Measurements from ENCODE around the gene NRG2.

DNA sequence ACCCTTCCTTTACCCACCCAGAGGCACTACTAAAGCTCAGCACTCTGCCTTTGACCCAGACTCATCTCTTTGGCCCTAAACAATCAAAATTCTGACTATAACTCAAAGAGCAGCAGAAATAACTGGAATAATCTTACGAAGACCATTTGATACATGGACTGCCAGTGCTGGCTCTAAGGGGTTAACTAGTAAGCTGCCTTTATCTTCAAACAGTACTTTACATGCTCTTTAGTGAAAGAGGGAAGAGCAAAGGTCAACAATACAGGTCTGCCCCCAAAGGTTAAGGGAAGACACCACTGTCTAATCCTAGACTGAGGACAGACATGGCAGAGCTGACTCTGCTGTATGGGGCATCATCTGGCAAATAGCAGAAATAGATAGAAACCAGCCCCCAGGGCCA is 45.8 kb downstream of the NRG2 start:
- TF ChIP-seq, protein P1, sequence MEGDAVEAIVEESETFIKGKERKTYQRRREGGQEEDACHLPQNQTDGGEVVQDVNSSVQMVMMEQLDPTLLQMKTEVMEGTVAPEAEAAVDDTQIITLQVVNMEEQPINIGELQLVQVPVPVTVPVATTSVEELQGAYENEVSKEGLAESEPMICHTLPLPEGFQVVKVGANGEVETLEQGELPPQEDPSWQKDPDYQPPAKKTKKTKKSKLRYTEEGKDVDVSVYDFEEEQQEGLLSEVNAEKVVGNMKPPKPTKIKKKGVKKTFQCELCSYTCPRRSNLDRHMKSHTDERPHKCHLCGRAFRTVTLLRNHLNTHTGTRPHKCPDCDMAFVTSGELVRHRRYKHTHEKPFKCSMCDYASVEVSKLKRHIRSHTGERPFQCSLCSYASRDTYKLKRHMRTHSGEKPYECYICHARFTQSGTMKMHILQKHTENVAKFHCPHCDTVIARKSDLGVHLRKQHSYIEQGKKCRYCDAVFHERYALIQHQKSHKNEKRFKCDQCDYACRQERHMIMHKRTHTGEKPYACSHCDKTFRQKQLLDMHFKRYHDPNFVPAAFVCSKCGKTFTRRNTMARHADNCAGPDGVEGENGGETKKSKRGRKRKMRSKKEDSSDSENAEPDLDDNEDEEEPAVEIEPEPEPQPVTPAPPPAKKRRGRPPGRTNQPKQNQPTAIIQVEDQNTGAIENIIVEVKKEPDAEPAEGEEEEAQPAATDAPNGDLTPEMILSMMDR (IDR thresholded peaks at IDR 0.05), result no peak
- TF ChIP-seq POLR2A (IDR thresholded peaks at IDR 0.05), result no peak
